Measurements from ENCODE around the gene SYP. TPM values are rescaled to one million over a fixed set of nuclear protein-coding genes. Genes with fewer than 3 reads are reported as not detected.

Gene SYP
- total RNA-seq, 4 donors from 2014 or later = 1.1 to 7.6 (median 5.0) TPM

DNA sequence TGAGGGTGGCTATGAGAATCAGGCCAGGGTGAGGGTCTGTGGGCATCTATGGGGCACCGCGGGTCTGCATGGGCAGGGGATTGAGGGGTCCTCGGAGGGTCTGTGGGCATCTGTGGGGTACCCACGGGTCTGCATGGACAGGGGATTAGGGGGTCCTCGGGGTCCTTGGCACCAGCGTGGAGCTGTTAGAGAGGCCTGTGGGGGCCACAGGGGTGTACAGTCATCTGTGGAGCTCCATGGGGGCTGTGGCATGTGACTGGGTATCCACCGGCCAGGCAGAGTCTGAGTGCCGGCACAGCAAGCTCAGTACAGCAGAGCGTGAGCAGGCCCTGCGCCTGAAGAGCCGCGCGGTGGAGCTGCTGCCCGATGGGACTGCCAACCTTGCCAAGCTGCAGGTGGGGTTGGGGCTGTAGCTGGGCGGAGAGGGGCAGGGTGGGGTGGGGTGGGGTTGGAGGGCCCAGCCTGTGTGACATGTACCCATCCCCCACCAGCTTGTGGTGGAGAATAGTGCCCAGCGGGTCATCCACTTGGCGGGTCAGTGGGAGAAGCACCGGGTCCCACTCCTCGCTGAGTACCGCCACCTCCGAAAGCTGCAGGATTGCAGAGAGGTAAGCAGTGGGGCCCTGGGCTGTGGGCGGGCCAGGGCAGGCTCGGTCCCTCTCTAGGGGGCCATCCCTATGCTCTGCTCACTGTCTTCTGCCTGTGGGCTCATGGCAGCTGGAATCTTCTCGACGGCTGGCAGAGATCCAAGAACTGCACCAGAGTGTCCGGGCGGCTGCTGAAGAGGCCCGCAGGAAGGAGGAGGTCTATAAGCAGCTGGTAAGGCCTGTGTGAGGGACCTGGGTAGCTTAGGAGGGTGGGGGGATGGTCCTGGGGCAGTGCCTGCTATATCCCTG lies 48.2 kb upstream of the SYP start:
- TF ChIP-seq EP300 (IDR thresholded peaks at IDR 0.05; ENCODE audit: low read depth) (no peak), POLR2A (IDR thresholded peaks at IDR 0.05) (no peak), POLR2AphosphoS5 (IDR thresholded peaks at IDR 0.05) (no peak)
- TF ChIP-seq, protein P1, sequence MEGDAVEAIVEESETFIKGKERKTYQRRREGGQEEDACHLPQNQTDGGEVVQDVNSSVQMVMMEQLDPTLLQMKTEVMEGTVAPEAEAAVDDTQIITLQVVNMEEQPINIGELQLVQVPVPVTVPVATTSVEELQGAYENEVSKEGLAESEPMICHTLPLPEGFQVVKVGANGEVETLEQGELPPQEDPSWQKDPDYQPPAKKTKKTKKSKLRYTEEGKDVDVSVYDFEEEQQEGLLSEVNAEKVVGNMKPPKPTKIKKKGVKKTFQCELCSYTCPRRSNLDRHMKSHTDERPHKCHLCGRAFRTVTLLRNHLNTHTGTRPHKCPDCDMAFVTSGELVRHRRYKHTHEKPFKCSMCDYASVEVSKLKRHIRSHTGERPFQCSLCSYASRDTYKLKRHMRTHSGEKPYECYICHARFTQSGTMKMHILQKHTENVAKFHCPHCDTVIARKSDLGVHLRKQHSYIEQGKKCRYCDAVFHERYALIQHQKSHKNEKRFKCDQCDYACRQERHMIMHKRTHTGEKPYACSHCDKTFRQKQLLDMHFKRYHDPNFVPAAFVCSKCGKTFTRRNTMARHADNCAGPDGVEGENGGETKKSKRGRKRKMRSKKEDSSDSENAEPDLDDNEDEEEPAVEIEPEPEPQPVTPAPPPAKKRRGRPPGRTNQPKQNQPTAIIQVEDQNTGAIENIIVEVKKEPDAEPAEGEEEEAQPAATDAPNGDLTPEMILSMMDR (IDR thresholded peaks at IDR 0.05) = no peak
- H3K36me3 ChIP-seq = no peaks in the 10 kb centered on the region
- 93% methylated on average over 24 of the region's 28 CpGs; no CpG with 5 or more reads in 1 of the 2 donors for WGBS, 2 donors (ENCODE audit: low coverage in 1 of 2)
- H3K4me3 ChIP-seq = no peak overlapping the region
- no peak for DNase-seq
- intact Hi-C loops (cut with DNase I; ENCODE audit: low total_unique reads) (no loop called here), in situ Hi-C loops (cut with MboI; ENCODE audit: low pct_ligation_motif_present in 1 of 4, low pct_unique_long_range_greater_than_20kb in 1 of 4, low sequenced_read_pairs in 3 of 4) (no loop called here)
- H3K9me3 ChIP-seq = no peaks in the 10 kb centered on the region
- H3K27me3 ChIP-seq = no peaks in the 10 kb centered on the region
- no peak overlapping the region for H3K27ac ChIP-seq
- no peaks in the 10 kb centered on the region for H3K4me1 ChIP-seq

- Histone ChIP-seq H3K4me3 (no peak overlapping the region), H3K36me3 (no peaks in the 10 kb centered on the region), H3K27ac (no peak overlapping the region), H3K4me1 (no peaks in the 10 kb centered on the region), H3K9me3 (no peaks in the 10 kb centered on the region), H3K27me3 (no peaks in the 10 kb centered on the region)
- intact Hi-C loops (cut with DNase I; ENCODE audit: low total_unique reads) = no loop called here
- TF ChIP-seq EP300 (IDR thresholded peaks at IDR 0.05; ENCODE audit: low read depth) (no peak), POLR2A (IDR thresholded peaks at IDR 0.05) (no peak), POLR2AphosphoS5 (IDR thresholded peaks at IDR 0.05) (no peak)
- TF ChIP-seq, protein P1 (IDR thresholded peaks at IDR 0.05) = no peak
- no peak for DNase-seq
- in situ Hi-C loops (cut with MboI; ENCODE audit: low pct_ligation_motif_present in 1 of 4, low pct_unique_long_range_greater_than_20kb in 1 of 4, low sequenced_read_pairs in 3 of 4) = no loop called here
- WGBS, 2 donors (ENCODE audit: low coverage in 1 of 2) = 89% methylated on average over 11 of the region's 11 CpGs; no CpG with 5 or more reads in 1 of the 2 donors
Measured at GRCh38 chrX:49247346-49247745, 47.4 kb upstream of the SYP start.

- TF ChIP-seq, protein P1 (IDR thresholded peaks at IDR 0.05) = no peak
- TF ChIP-seq POLR2A (IDR thresholded peaks at IDR 0.05) (no peak), EP300 (IDR thresholded peaks at IDR 0.05; ENCODE audit: low read depth) (no peak)
- in situ Hi-C loops (cut with MboI; ENCODE audit: low pct_ligation_motif_present in 1 of 4, low pct_unique_long_range_greater_than_20kb in 1 of 4, low sequenced_read_pairs in 3 of 4) = no loop called here
- 92% methylated on average over 10 of the region's 10 CpGs; no CpG with 5 or more reads in 1 of the 2 donors for WGBS, 2 donors (ENCODE audit: low coverage in 1 of 2)
- Histone ChIP-seq H3K4me1 (no peaks in the 10 kb centered on the region), H3K27ac (no peak overlapping the region), H3K4me3 (no peak overlapping the region), H3K9me3 (no peaks in the 10 kb centered on the region), H3K36me3 (no peaks in the 10 kb centered on the region), H3K27me3 (no peaks in the 10 kb centered on the region)
- intact Hi-C loops (cut with DNase I; ENCODE audit: low total_unique reads) = no loop called here
- no peak for DNase-seq
Measured at GRCh38 chrX:49246541-49246940, 46.5 kb upstream of the SYP start.

- no peaks in the 10 kb centered on the region for H3K36me3 ChIP-seq
- intact Hi-C loops (cut with DNase I; ENCODE audit: low total_unique reads) = no loop called here
- DNase-seq = no peak
Measured at GRCh38 chrX:49244207-49244606, 44.2 kb upstream of the SYP start.

More at GRCh38 chrX:49244207-49244606, 44.2 kb upstream of the SYP start:
- Histone ChIP-seq H3K27me3 (no peaks in the 10 kb centered on the region), H3K4me1 (no peaks in the 10 kb centered on the region), H3K27ac (no peak overlapping the region), H3K9me3 (no peaks in the 10 kb centered on the region), H3K4me3 (no peak overlapping the region)
- TF ChIP-seq EP300 (IDR thresholded peaks at IDR 0.05; ENCODE audit: low read depth) (no peak), POLR2A (IDR thresholded peaks at IDR 0.05) (no peak), POLR2AphosphoS5 (IDR thresholded peaks at IDR 0.05) (no peak)
- TF ChIP-seq, protein P1 (IDR thresholded peaks at IDR 0.05) = no peak
- 98% methylated on average over 2 of the region's 2 CpGs; no CpG with 5 or more reads in 1 of the 2 donors for WGBS, 2 donors (ENCODE audit: low coverage in 1 of 2)
- in situ Hi-C loops (cut with MboI; ENCODE audit: low pct_ligation_motif_present in 1 of 4, low pct_unique_long_range_greater_than_20kb in 1 of 4, low sequenced_read_pairs in 3 of 4) = no loop called here
